NCI-H146 (cell line): ENCODE results near the gene IQGAP2.
"Not testable (repeated sequence)": the region's sequence is repeated elsewhere in the genome, so short reads cannot be mapped to it uniquely, and the experiment has no call there.

ENCODE experiments used
- DNase-seq: peaks from one replicate; lab custom pipeline; 2025; lab: John Stamatoyannopoulos, UW

IQGAP2 gene

DNA sequence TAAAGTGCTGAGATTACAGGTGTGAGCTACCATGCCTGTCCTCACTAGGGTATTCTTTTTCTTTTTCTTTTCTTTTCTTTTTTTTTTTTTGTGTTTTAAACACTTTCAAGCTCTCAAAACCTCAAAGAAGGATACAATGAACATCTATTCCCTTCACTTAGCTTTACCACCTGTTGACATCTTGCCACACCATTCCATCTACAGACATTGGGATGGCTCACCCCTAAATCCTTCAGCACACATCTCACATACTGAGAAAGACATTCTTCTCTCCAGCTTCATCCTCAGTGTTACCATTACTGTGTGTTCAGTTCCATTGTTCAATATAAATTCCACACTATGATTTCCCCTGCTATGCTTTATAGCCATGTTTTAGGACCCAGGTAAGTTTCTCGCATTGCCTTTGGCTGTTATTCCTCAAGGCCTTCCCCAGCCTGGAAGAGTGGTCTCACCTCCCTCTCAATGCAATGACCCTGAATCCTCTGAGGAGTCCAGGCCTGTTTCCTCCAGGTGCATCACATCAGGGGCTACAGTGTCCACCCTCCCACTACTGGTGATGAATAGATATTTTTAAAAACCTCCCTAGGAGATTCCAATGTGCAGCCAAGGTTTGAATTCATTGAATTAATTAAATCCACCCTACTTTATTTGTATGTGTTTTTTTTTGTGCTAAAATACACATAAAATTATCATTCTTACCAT is 16.7 kb downstream of the IQGAP2 start:
- no peak for DNase-seq

DNA sequence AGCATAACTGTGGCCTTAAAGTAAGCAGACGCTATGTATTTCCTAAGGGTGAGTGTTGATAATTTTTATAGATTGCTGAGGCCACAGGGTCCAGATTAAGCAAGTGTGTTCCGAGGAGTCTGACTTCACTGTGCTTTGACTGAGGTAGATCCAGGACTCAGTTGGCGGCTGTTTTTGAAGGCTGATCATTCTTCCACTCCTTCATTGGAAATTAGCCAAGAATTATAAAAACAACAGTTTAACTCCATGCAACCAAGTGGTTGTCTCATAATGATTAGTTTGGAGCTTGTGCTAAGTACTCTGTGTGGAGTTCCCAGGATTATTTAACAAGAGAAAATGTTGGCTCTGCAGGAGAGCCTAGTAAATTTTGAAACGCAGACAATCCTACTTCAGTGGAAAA is 19.1 kb downstream of the IQGAP2 start:
- no peak for DNase-seq

DNA sequence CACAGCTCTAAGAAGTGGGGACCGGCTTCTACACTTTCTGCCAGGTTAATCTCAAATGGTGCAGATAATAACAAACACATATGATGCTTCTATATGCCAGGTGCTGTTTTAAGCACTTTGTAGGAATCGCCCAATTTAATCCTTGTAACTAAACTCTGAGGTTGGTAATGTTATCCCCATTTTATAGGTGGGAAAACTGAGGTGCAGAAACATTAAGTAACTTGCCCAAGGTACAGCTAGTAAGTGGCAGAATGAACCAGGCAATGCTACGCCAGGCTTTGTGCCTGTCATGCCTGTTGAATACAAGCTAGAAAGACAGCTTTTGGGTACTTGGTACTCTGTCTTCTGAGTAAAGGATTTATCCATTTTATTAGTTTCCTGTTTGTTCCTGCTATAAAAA is 19.7 kb downstream of the IQGAP2 start:
- DNase-seq, result no peak

DNA sequence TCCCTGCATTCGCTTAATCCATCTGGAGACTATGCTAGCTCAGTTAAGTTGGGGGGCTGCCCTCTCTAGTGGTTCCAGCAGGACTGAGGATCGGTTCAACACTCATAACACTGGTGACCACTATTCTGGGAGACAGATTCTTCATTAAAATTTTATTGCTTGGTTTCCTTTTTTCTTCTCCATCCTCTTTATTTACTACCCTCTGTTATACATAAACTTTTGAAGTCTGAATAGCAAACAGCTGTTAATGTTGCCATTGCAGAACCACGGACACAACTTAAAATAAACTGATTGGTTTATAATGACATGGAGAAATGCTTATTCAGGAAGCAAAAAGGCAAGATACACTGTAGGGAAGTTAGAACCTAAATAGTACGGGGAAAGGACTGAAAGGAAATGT is 22.1 kb downstream of the IQGAP2 start:
- DNase-seq, result no peak

DNA sequence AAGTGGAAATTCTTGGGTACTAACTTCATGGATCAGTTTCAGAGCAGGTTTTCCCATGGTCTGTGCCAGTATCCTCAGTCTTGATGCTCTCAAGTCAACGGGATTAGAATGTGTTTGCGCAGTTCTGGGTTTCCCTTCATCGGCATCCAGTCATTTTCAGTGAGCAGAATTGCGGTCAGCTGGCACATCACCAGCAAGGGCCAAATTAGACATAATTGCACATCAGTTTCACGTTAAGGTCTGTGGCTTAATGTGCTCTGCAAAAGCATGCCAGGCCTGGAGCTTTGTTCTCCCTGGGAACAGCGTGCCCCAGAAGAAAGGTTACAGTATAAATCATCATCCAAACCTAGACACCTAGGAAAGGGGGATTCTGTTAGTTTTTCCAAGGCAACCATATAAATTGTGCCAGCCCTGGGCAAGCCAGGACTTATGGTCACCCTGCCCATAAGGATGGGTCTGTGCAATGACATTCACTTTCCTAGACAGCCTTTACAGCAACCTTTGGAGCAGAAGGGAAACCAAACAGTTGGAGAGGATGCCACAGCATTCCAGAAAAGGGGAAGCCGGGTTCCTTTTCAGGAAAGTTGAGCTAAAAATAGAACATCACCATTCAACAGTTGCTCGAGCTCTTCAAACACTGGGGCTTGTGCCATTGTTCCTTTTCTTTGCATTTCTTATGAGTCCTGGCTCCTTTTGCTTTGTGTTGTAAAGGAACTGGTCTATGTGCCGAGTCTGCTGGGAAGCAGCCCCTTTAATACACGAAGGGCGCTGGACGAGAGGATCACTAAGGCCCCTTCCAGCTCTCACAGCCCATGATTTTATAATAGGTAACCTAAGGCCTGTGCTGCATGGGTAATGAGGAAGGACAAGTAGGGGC is 23.1 kb downstream of the IQGAP2 start:
- DNase-seq, result no peak

GRCh38 chr5:76427206-76428140 is 24.4 kb downstream of the IQGAP2 start:
- DNase-seq, result no peak

GRCh38 chr5:76428550-76428949 is 25.5 kb downstream of the IQGAP2 start:
- not testable (repeated sequence) for DNase-seq

GRCh38 chr5:76433261-76433660 is 30.2 kb downstream of the IQGAP2 start:
- DNase-seq, result no peak

- DNase-seq, result not testable (repeated sequence)
These were observed 34.4 kb downstream of the IQGAP2 start for GRCh38 chr5:76437507-76437906.

DNA sequence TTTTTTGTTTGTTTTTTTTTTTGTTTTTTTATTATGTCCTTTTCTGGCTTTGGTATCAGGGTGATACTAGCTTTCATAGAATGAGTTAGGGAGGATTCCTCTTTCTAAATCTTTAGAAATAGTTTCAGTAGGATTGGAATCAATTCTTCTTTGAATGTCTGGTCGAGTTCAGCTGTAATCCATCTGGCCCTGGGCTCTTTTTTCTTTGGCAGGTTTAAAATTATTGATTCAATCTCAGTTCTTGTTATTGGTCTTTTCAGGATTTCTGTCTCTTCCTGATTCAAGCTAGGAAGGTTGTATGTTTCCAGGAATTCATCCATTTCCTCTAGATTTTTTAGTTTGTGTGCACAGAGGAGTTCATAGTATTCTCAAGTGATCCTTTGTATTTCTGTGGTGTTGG is 34.9 kb downstream of the IQGAP2 start:
- no peak for DNase-seq

DNA sequence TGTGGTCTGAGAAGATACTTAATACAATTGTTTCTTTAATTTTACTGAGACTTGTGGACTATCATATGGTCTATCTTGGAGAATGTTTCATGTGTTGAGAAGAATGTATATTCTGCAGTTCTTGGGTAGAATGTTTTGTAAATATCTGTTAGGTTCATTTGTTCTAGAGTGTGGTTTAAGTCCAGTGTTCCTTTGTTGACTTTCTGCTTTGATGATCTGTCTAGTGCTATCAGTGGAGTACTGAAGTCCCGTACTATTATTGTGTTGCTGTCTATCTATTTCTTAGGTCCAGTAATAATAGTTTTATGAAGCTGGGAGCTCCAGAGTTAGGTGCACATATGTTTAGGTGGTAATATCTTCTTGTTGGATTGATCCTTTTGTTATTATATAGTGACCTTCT is 36.1 kb downstream of the IQGAP2 start:
- no peak for DNase-seq

DNA sequence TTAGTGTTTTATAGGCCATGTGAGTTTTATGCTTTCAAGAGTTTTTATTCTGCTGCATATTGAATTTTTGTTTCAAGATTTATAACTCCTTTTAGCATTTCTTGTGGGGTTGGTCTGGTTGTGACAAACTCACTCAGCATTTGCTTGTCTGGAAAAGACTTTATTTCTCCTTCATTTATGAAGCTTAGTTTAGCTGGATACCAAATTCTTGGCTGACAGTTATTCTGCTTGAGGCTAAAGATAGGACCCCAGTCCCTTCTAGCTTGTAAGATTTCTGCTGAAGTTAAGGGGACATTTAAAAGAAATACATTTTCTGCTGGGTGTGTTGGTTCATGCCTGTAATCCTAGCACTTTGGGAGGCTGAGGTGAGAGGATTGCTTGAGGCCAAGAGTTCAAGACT is 36.8 kb downstream of the IQGAP2 start:
- no peak for DNase-seq

DNA sequence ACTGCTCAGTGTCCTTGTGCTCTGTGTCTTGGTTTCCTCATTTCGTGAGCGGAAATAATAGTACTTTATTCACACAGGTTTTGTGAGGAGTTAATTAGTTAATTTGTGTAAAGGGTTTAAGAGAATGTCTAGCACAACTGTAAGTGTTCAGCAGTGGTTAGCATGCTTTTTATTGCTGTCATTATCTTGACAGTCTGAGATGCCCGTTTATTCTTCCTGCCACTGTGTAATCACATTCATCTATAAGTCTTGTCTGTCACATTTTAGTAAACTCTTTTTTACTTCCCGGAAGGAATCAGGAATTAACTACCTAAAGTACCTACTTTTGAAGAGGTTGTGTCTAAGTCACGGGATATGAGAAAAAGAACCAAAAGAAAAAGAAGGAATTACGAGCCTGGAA is 38.0 kb downstream of the IQGAP2 start:
- no peak for DNase-seq

GRCh38 chr5:76441890-76442673 is 39.0 kb downstream of the IQGAP2 start:
- no peak for DNase-seq

DNA sequence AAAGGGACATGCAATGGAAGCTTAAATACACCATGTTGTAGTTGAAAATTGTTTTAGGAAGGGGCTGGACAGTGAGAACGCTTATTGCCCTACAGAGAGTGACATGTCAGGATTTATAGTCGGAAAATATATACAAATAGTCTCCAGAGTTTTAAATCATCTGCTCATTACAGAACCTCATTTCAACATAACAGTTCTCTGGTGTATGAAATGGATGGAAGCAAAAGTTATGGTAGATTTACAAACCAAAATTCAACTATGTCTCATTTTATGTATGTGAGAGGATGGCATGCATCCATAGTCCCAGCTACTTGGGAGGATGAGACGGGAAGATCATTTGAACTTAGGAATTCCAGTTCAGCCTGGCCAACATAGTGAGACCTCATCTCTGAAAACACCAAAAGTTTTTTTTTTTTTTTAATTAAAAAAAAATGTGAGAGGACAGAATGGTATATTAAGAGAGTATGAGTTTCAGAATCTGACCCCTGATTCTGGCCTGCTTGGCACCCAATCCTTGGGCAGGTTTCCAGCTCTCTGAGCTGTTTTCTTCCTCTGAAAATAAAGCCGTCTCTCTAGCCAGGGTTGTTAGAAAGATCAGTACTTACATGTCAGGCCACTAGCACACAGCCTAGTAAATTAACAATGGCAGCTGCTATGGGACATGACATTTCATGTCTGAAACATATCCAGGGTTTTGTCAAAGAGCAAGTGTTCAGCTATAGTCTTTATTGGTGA is 40.1 kb downstream of the IQGAP2 start:
- no peak for DNase-seq

GRCh38 chr5:76445063-76445462 is 42.0 kb downstream of the IQGAP2 start:
- no peak for DNase-seq

GRCh38 chr5:76445830-76446229 is 42.7 kb downstream of the IQGAP2 start:
- DNase-seq, result no peak

DNA sequence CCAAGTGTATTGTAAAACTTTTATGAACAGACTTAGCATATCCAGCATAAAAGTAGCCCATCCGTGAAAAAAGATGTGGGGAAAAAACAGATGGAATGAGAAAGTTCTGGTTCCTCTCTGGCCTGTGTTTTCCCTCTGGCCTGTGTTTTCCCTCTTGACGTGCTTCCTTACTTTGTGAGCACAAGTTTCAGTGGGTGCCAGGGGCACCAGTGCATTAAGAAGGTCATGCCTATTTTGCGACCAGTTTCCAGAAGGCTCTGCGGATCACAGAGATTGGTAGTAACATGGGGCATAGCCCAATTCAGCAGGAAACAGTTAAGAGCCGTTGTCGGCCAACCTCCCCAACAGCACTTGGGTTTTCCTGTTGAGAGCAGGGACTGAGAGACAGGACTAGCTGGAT is 43.7 kb downstream of the IQGAP2 start:
- no peak for DNase-seq

DNA sequence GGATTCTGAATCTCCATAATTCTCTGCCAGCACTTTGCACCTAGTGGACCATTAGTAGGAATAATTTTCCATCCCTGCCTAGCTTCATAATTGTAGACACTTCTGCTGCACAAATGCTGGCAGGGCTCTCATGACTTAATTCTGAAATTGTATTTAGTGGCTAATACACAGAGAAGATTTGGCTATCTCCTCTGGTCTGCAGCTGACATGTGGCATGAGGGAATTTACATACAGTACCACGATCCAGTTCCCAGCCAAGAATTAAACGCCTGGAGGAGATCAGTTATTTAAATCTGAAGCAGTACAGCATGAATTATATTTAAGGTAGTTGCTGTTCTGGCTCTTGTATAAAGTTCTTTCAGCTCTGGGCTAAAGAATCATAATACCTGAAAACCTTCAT is 46.5 kb downstream of the IQGAP2 start:
- DNase-seq, result no peak

DNA sequence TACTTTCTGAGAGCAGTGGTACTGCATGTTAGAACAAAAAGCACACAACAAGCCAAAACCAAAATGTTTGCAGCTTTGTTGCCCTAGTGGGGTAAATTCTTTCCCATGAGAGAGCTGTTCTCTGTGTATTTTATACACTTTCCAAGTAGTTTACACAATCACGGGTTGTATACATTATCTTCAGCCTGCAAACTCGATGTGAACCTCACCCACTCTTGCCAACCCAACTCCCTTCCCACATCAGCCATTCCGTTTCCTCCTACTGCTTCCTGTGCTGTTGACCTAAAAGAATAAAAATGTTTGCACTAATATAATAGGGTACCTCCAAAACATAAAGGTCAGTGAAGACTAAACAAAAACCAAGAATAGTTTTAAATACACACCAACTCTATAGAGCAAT is 47.0 kb downstream of the IQGAP2 start:
- DNase-seq, result no peak
